Jurkat, Clone E6-1 (cell line): Measurements from ENCODE around the gene OSMR. TPM values are rescaled to one million over a fixed set of nuclear protein-coding genes. Genes with fewer than 3 reads are reported as not detected.

Experiments used
- DNase-seq: peaks from one replicate; pipeline ENCODE4 v3.0.0-alpha.2; 2011; ENCODE audit warnings: low read depth, low spot score
- H3K4me3 ChIP-seq: 2 replicates; pipeline ENCODE4 v1.5.1; 2011; ENCODE audit warnings: mild to moderate bottlenecking, low read length, control low read depth, moderate library complexity
- polyA plus RNA-seq: library from polyadenylated mRNA; unstranded; fragments of >200 nt; gene quantifications from one replicate; pipeline ENCODE4 v1.2.1, GENCODE V29; 2012; ENCODE audit warnings: missing spikeins; ENCODE audit not compliant: insufficient read length, insufficient read depth

OSMR gene
- polyA plus RNA-seq: not detected

- no peak within 1 kb of the TSS for H3K4me3 ChIP-seq
Observed at GRCh38 chr5:38845526-38846378, at the start of gene OSMR. TSS of gene OSMR (plus strand) at chr5:38846012. CDS start at chr5:38869045, 23,033 bp downstream.

GRCh38 chr5:38796742-38797108, 49.1 kb upstream of the OSMR start:
- no peak overlapping the region for H3K4me3 ChIP-seq
- DNase-seq: no peak

More at GRCh38 chr5:38845526-38846378, at the start of gene OSMR:
- DNase-seq: no peak

- DNase-seq: no peak
- no peak overlapping the region for H3K4me3 ChIP-seq
Observed at GRCh38 chr5:38797838-38798237, 48.0 kb upstream of the OSMR start.

GRCh38 chr5:38799556-38800377, 46.0 kb upstream of the OSMR start:
- no peak for DNase-seq
- no peak overlapping the region for H3K4me3 ChIP-seq

- DNase-seq: no peak
- H3K4me3 ChIP-seq: no peak overlapping the region
Observed at GRCh38 chr5:38800515-38800914, 45.3 kb upstream of the OSMR start.

- DNase-seq: no peak
- no peak overlapping the region for H3K4me3 ChIP-seq
Observed at GRCh38 chr5:38802125-38802524, 43.7 kb upstream of the OSMR start.

GRCh38 chr5:38803246-38803645, 42.6 kb upstream of the OSMR start:
- DNase-seq: no peak

GRCh38 chr5:38806775-38807258, 39.0 kb upstream of the OSMR start:
- H3K4me3 ChIP-seq: no peak overlapping the region
- DNase-seq: peak; percentile 6

More at GRCh38 chr5:38803246-38803645, 42.6 kb upstream of the OSMR start:
- no peak overlapping the region for H3K4me3 ChIP-seq

GRCh38 chr5:38807570-38808483, 38.0 kb upstream of the OSMR start:
- H3K4me3 ChIP-seq: no peak overlapping the region
- DNase-seq: no peak

GRCh38 chr5:38808666-38809343, 37.0 kb upstream of the OSMR start:
- DNase-seq: no peak

GRCh38 chr5:38809388-38810359, 36.1 kb upstream of the OSMR start:
- H3K4me3 ChIP-seq: no peak overlapping the region
- peak; percentile 70 for DNase-seq

More at GRCh38 chr5:38808666-38809343, 37.0 kb upstream of the OSMR start:
- no peak overlapping the region for H3K4me3 ChIP-seq

- no peak for DNase-seq
- no peak overlapping the region for H3K4me3 ChIP-seq
Observed at GRCh38 chr5:38814879-38815278, 30.9 kb upstream of the OSMR start.

- no peak overlapping the region for H3K4me3 ChIP-seq
- DNase-seq: no peak
Observed at GRCh38 chr5:38816083-38817030, 29.5 kb upstream of the OSMR start.

- no peak overlapping the region for H3K4me3 ChIP-seq
- no peak for DNase-seq
Observed at GRCh38 chr5:38821679-38822078, 24.1 kb upstream of the OSMR start.

GRCh38 chr5:38823503-38823902, 22.3 kb upstream of the OSMR start:
- no peak overlapping the region for H3K4me3 ChIP-seq
- no peak for DNase-seq

GRCh38 chr5:38824821-38825220, 21.0 kb upstream of the OSMR start:
- no peak overlapping the region for H3K4me3 ChIP-seq
- no peak for DNase-seq
